Measurements from ENCODE around the gene LCN15. TPM values are rescaled to one million over a fixed set of nuclear protein-coding genes. Genes with fewer than 3 reads are reported as not detected.
A peak's percentile ranks its signal among the peaks of the same experiment; 100 is the strongest.

The LCN15 gene
- total RNA-seq, 1 donor = not detected

DNA sequence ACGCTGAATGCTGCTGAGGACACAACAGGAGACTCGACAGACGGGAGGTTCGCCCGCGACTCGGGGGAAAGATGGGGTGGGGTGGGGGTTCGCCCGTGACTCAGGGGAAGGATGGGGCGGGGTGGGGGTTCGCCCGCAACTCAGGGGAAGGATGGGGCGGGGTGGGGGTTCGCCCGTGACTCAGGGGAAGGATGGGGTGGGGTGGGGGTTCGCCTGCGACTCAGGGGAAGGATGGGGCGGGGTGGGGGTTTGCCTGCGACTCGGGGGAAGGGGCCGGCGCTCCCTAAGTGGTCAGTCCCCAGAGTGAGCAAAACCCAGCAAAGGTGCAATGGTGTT is 18.2 kb downstream of the LCN15 start:
- Histone ChIP-seq H3K27me3 (ENCODE audit: insufficient read depth, low read length) (no peaks in the 10 kb centered on the region), H3K4me1 (ENCODE audit: insufficient read depth, low read length) (peaks cover 5% of the 10 kb centered on the region)

GRCh38 chr9:136745389-136746154 is 18.7 kb downstream of the LCN15 start:
- peaks cover 5% of the 10 kb centered on the region for H3K4me1 ChIP-seq (ENCODE audit: insufficient read depth, low read length)
- H3K9me3 ChIP-seq (ENCODE audit: low read depth, low read length) = no peaks in the 10 kb centered on the region
- H3K27me3 ChIP-seq (ENCODE audit: insufficient read depth, low read length) = no peaks in the 10 kb centered on the region
- H3K4me3 ChIP-seq (ENCODE audit: low read length) = no peak overlapping the region

More for the DNA sequence above, 18.2 kb downstream of the LCN15 start:
- Histone ChIP-seq H3K4me3 (ENCODE audit: low read length) (no peak overlapping the region), H3K9me3 (ENCODE audit: low read depth, low read length) (no peaks in the 10 kb centered on the region)

GRCh38 chr9:136744773-136745172 is 19.5 kb downstream of the LCN15 start:
- H3K9me3 ChIP-seq (ENCODE audit: low read depth, low read length) = no peaks in the 10 kb centered on the region
- peaks cover 5% of the 10 kb centered on the region for H3K4me1 ChIP-seq (ENCODE audit: insufficient read depth, low read length)
- no peaks in the 10 kb centered on the region for H3K27me3 ChIP-seq (ENCODE audit: insufficient read depth, low read length)
- H3K4me3 ChIP-seq (ENCODE audit: low read length) = no peak overlapping the region

GRCh38 chr9:136743639-136744211 is 20.6 kb downstream of the LCN15 start:
- Histone ChIP-seq H3K4me3 (ENCODE audit: low read length) (no peak overlapping the region), H3K9me3 (ENCODE audit: low read depth, low read length) (no peaks in the 10 kb centered on the region), H3K4me1 (ENCODE audit: insufficient read depth, low read length) (no peaks in the 10 kb centered on the region), H3K27me3 (ENCODE audit: insufficient read depth, low read length) (no peaks in the 10 kb centered on the region)

- peak within 1 kb of the TSS; percentile 30 for H3K4me3 ChIP-seq (ENCODE audit: low read length)
- no peaks in the 10 kb centered on the region for H3K4me1 ChIP-seq (ENCODE audit: insufficient read depth, low read length)
- no peaks in the 10 kb centered on the region for H3K27me3 ChIP-seq (ENCODE audit: insufficient read depth, low read length)
- no peaks in the 10 kb centered on the region for H3K9me3 ChIP-seq (ENCODE audit: low read depth, low read length)
Measured at GRCh38 chr9:136742591-136743391, 21.5 kb downstream of the LCN15 start, which contains the start of gene LCN10. Gene LCN10 (minus strand): TSS chr9:136742940. CDS start chr9:136742903, 37 bp downstream.

DNA sequence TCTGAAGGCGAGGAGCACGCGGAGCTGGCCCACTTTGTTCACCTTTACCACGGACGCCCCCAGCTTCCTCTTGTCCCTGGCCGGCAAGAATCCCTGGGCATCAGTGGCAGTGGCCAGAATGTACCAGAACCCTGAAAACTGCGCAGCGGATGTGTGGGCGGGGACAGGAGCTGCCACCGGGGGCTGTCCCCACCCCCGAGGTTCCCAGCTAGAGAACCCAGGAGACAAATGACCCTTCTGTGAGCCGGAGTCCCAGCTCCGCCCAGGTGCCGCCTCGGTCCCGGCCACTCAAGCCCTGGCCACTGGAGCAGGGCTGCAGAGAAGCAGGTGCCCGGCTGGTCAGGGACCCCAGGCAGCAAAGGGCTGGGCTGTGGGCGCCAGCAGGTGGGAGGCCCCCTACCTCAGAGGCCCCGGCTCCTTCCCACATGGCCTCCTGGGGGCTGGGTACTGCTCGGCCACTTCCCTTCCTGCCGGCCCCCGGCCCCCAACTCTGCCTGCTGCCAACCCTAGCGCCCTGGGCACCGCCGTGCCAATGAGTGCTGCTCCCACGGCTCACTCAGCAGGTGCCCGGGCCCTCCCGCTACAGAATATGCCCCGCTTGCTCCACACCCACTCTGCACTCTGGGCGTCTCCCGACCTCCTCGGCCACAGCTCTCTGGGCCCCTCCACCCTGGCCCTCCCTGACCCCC is 22.3 kb downstream of the LCN15 start:
- H3K9me3 ChIP-seq (ENCODE audit: low read depth, low read length) = no peaks in the 10 kb centered on the region
- H3K4me1 ChIP-seq (ENCODE audit: insufficient read depth, low read length) = no peaks in the 10 kb centered on the region
- H3K27me3 ChIP-seq (ENCODE audit: insufficient read depth, low read length) = no peaks in the 10 kb centered on the region
- H3K4me3 ChIP-seq (ENCODE audit: low read length) = peak overlapping the region; percentile 30

- H3K4me3 ChIP-seq (ENCODE audit: low read length) = peak overlapping the region; percentile 30
- no peaks in the 10 kb centered on the region for H3K4me1 ChIP-seq (ENCODE audit: insufficient read depth, low read length)
- H3K27me3 ChIP-seq (ENCODE audit: insufficient read depth, low read length) = no peaks in the 10 kb centered on the region
- no peaks in the 10 kb centered on the region for H3K9me3 ChIP-seq (ENCODE audit: low read depth, low read length)
Measured at GRCh38 chr9:136740971-136741882, 23.1 kb downstream of the LCN15 start.

DNA sequence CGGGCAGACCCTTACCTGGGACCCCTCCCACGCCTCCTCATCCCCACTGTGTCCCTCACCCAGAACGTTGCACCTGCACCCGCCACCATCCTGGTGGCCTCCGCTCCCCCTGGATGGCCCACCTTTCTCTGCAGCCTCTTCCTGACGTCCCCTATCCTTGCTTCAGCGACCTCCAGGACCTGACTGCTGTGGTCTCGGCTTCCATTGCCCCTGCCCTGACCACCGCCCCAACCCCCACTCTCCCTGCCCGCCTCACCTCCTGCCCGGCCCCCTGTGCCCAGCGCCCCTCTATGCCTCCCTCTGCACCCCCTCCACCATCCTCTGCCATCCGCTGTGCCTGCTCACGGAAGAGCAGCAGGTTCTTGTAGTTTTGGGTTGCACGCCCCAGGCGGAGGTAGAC is 23.8 kb downstream of the LCN15 start:
- Histone ChIP-seq H3K4me3 (ENCODE audit: low read length) (no peak overlapping the region), H3K9me3 (ENCODE audit: low read depth, low read length) (no peaks in the 10 kb centered on the region), H3K4me1 (ENCODE audit: insufficient read depth, low read length) (no peaks in the 10 kb centered on the region), H3K27me3 (ENCODE audit: insufficient read depth, low read length) (no peaks in the 10 kb centered on the region)

- Histone ChIP-seq H3K27me3 (ENCODE audit: insufficient read depth, low read length) (no peaks in the 10 kb centered on the region), H3K4me1 (ENCODE audit: insufficient read depth, low read length) (no peaks in the 10 kb centered on the region), H3K9me3 (ENCODE audit: low read depth, low read length) (no peaks in the 10 kb centered on the region), H3K4me3 (ENCODE audit: low read length) (no peak overlapping the region)
Measured at GRCh38 chr9:136740069-136740468, 24.2 kb downstream of the LCN15 start.

DNA sequence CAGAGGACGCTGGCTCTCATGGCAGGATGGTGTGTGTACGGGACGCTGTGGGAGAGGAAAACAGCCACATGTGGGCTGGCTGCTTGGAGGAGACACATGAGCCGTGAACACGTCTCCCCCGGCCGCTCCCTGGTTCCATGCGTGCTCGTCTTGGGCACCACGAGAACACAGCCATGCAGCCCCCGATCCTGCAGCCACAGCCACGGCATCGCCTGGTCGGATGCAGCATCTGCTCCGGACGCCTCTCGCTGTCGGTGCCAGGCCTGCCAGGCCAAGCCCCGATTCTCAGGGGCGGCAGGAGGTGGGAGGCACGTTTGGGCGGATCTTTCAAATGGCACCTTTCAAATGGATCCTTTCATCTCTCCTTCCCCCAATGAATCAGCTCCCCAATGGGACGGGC is 24.8 kb downstream of the LCN15 start:
- H3K27me3 ChIP-seq (ENCODE audit: insufficient read depth, low read length) = no peaks in the 10 kb centered on the region
- H3K9me3 ChIP-seq (ENCODE audit: low read depth, low read length) = no peaks in the 10 kb centered on the region
- H3K4me1 ChIP-seq (ENCODE audit: insufficient read depth, low read length) = no peaks in the 10 kb centered on the region
- H3K4me3 ChIP-seq (ENCODE audit: low read length) = no peak overlapping the region

GRCh38 chr9:136738960-136739359 is 25.4 kb downstream of the LCN15 start:
- no peak overlapping the region for H3K4me3 ChIP-seq (ENCODE audit: low read length)
- no peaks in the 10 kb centered on the region for H3K9me3 ChIP-seq (ENCODE audit: low read depth, low read length)
- no peaks in the 10 kb centered on the region for H3K4me1 ChIP-seq (ENCODE audit: insufficient read depth, low read length)
- no peaks in the 10 kb centered on the region for H3K27me3 ChIP-seq (ENCODE audit: insufficient read depth, low read length)

DNA sequence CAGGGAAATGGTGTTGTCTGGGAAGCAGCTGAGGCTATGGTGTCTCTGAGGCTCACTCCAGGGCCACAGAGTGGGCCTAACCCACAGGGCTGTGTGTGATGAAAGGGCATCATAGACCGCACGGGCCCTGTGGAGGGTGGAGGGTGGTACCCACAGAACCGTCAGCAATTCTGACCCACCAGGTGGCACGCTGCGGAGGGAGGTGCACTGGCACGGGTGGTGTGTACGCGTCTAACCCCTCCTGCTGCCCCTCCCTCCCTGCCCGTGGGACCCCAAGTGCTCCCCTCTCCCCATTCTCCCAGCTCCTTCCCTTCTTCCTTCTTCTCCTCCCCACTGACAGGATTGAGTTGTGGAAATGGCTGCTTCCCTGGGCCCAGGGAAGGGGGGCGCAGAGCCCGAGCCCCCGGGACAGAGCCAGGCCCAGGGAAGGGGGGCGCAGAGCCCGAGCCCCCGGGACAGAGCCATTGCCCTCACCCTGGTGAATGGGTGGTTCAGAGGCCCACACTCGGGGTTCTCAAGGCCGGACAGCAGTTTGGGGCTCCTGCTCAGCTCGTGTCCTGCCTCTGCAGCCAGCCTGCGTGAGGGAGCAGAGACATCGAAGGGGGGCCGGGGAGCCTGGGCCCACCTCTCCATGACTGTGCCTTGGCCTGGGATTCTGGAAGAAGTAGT is 28.4 kb downstream of the LCN15 start:
- H3K9me3 ChIP-seq (ENCODE audit: low read depth, low read length) = no peaks in the 10 kb centered on the region
- H3K27me3 ChIP-seq (ENCODE audit: insufficient read depth, low read length) = no peaks in the 10 kb centered on the region
- no peak overlapping the region for H3K4me3 ChIP-seq (ENCODE audit: low read length)
- H3K4me1 ChIP-seq (ENCODE audit: insufficient read depth, low read length) = no peaks in the 10 kb centered on the region

- no peak overlapping the region for H3K4me3 ChIP-seq (ENCODE audit: low read length)
- H3K27me3 ChIP-seq (ENCODE audit: insufficient read depth, low read length) = no peaks in the 10 kb centered on the region
- no peaks in the 10 kb centered on the region for H3K9me3 ChIP-seq (ENCODE audit: low read depth, low read length)
- no peaks in the 10 kb centered on the region for H3K4me1 ChIP-seq (ENCODE audit: insufficient read depth, low read length)
Measured at GRCh38 chr9:136734837-136735496, 29.4 kb downstream of the LCN15 start.
